Limb (tissue), 2 donors: ENCODE measurements around the gene ZMYM3.
"Not testable (repeated sequence)": the region's sequence is repeated elsewhere in the genome, so short reads cannot be mapped to it uniquely, and the experiment has no call there.

Experiments
- DNase-seq, 2 donors: peaks; one replicate each; pipeline ENCODE4 v3.0.0-alpha.2; 2016; ENCODE audit errors: extremely low spot score in 2 of 2

The ZMYM3 gene

DNA sequence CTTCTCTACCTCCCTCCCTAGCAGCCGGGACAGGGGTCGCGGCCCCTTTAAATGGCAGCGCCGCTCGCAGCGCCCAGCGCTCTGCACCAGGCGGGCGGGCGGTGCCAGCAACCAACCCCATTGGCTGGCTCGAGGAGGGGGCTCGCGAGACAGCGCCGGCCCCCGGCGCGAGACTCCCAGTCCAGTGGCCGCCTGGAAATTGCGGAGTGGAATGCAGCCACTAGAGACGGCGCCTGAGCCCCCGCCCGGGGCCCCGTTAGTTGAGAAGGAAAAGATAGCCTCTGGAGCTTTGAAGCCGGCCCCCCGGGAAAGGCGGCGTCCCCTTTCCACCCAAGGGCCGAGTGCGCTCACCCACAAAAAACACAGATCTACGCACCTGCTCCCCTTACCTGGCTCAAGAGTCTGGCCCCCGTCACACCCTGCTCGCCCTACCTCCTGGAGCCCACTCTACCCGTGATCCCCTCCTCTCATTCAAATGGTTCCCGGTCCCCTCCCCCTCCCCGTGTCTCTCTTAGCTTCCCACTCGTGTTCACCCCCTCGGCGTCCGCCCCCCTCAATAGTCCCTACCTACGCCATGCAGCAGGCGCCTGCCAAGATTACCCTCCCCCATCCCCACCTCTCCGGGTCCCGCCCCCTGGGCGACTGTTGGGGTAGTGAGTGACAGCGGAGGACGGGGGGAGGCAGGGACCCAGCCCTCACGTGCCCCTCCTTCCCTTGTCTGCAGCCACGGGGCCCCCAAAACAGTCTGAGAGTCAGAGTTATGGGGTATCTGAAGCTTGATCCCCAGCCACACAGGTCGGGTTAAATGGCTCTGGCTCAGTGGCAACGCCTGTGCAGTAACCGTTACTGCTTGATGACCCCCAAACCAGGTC, at the start of gene ZMYM3:
Gene ZMYM3 (minus strand): TSS at position 49 of the 872 bp plus-strand sequence. CDS start 885 bp downstream, outside the sequence.
- peak; percentile 79 to 90 for DNase-seq

DNA sequence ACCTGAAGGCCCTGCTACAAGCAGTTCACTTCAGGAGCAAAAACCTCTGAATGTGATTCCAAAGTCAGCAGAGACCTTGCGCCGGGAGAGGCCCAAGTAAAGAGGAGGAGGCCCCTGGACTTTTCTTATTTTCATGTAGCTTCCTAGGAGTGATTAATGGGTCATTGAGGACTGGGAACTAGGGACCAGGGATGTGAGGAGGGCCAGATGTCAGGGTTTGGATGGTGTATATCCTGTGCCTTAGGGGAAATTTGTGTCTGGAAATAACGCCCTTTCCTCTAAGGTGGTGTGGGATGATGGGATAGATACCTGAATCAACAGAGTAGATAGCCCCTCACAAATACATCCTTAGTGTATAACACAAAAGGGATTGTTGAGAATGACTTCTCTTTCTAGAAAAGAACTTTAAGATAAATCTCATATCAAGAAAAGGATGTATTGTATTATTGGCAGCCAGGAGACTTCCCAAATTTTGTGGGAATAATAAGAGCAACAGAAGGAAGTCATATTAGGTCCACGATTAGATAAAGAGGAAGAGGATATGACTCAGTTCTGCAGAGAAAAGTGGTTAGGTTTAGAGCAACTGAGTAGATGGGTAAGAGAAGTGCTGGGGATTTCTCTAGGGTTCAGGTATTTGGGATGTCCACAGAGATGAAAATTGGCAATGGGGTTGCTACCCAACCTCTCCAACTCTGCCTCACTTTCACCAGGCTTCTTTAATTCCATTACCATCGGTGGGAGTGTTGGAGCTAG, 48.7 kb upstream of the ZMYM3 start:
- no peak for DNase-seq

DNA sequence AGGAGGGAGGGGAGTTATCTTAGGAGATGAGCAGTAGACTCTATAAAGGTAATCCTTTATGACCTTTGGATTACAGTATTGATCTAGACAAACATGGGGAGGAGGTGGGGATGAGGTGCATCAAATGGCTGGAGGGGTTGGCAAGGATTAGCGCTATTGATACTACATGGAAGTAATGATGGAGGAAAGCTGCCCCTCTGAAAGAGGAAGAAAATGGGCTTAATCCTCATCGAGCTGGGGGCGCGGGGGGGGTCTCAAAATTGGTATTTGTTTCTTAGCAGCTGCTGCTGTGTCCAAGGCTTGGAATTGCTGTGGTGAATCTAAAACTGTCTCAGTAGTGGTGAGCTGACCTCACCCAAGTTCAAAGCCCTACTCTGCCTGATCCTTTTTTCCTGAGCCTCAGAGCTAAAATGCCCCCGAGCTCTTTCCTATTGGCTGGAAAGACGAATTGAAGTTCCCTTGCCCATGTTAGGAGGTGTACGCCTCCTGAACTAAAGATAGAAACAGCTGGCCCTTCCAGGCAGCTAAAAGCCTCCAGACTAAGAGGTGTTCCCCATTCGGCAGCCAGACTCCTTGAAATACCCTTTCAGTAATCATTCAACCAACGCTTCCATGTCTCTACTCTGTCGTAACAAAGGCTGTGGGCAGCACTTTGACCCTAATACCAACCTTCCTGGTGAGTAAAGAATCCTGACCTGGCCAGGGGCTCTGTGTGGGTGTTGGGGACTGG, 47.4 kb upstream of the ZMYM3 start, which contains the start of gene ITGB1BP2:
Gene ITGB1BP2 (plus strand): TSS at position 556 of the 730 bp plus-strand sequence. CDS start 57 bp downstream, at position 613.
- peak; percentile 6 to 24 for DNase-seq

DNA sequence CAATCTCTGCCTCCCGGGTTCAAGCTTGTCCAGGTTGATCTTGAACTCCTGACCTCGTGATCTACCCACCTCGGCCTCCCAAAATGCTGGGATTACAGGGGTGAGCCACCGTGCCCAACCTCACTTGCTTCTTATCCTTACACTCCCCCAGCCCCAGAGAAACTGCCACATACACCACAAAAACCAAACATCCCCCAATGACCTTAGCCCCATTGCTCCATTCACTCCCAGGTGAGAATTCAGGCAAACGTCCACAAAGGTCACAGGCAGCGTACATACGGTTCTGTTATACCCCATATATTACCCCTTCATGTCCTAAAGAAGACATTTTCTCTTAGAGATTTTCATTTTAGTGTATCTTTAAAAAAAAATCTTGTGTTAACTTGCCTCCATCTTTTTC, 46.6 kb upstream of the ZMYM3 start:
- DNase-seq: not testable (repeated sequence)

DNA sequence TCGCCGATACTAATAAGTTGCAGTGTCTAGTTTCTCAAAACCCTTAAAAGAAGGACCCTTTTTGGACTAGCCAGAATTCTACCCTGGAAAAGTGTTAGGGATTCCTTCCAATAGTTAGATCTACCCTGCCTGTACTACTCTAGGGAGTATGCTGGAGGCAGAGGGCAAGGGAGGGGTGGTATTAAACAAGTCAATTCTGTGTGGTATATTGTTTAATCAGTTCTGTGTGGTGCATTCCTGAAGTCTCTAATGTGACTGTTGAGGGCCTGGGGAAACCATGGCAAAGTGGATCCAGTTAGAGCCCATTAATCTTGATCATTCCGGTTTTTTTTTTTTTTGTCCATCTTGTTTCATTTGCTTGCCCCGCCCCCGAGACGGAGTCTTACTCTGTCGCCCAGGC, 46.1 kb upstream of the ZMYM3 start:
- DNase-seq: not testable (repeated sequence)

DNA sequence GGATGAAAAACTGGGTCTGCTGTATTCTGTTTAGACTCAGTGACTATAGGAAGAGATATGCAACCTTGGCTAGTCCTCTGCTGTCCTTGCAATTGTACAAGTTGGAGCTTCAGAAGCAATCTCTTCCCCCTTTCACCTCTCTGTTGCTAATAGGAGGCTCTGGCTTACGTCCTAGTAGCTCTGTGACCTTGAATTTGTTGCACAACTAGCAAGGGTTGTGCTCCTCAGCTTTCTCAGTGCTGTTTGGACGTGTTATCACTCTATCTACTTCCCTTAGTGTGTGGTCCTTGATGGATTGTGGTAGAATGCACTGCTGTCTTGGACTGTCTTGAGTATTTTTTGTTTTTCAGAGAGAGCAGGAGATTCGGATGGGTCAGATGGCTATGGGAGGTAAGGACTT, 44.2 kb upstream of the ZMYM3 start:
- DNase-seq: no peak

DNA sequence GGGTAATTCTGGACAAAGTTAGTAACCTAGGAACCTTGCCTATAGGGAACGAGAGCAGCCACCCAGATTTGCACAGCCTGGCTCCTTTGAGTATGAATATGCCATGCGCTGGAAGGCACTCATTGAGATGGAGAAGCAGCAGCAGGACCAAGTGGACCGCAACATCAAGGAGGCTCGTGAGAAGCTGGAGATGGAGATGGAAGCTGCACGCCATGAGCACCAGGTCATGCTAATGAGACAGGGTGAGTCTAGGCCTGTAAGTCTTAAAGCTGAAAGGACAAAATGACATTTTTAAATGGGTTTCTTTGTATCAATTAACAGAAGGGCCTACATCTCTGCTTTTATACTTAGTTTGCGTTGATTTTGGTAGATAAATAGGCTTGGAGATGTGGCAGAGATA, 42.9 kb upstream of the ZMYM3 start:
- no peak for DNase-seq

DNA sequence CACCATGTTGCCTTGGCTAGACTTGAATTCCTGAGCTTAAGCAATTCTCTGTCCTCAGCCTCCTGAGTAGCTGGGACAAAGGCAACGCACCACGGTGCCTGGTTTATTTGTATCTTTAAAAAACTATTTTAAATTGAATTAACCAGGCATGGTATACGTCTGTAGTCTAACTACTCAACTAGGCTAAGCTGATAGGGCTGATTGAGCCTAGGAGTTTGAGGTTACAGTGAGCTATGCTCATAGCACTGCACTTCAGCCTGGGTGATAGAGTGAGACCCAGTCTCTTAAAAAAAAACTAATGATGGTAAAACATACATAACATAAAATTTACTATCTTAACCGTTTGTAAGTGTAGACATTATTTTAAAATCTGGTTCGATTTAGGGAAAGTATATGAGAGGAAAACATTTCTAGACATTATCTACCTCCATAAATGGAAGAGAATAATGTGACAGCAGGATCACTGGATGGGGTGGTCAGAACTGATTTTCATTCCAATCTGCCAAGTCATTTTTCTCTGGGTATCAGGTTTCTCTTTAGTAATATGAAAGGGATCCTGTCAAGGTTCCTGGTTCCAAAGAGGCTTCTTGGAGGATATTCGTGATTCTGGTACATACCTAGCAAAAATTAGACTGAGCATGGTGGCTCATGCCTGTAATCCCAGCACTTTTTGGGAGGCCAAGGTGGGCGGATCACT, 38.9 kb upstream of the ZMYM3 start:
- no peak for DNase-seq

DNA sequence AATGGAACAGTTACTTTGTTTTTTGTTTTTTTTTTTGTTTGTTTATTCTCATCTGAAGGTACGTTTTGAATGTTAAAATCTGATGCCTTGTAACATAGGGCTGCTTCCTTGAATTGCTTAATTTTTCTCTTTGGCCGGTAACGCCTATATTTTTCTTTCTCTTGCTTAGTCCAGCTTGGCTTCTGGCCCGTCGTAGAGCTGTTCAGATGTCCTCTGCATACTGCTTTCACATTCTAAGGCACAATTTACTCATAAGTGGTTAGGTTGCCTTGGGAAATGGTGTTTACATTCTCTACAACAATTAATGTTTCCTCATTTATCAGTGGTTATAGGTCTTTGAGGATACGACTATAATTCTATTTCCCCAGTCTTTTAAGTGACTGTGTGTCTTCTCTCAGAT, 37.4 kb upstream of the ZMYM3 start:
- no peak for DNase-seq

DNA sequence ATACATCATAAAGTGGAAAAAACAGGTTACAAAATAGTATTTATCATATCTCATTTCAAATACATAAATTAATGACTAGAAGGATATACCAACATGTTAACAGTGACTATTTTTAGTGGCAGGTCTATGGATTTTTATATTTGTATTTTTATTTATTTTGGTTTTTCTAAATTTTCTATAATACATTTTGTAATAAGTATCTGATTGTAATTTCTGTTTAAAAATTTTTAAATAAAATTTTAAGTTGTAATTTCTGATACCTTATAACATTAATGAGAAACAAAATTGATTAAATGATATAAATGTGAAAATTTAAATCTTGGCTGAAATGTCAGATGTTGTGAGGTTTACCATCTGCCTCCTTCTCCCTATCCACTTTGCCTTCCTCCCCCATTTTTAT, 32.0 kb upstream of the ZMYM3 start:
- no peak for DNase-seq

DNA sequence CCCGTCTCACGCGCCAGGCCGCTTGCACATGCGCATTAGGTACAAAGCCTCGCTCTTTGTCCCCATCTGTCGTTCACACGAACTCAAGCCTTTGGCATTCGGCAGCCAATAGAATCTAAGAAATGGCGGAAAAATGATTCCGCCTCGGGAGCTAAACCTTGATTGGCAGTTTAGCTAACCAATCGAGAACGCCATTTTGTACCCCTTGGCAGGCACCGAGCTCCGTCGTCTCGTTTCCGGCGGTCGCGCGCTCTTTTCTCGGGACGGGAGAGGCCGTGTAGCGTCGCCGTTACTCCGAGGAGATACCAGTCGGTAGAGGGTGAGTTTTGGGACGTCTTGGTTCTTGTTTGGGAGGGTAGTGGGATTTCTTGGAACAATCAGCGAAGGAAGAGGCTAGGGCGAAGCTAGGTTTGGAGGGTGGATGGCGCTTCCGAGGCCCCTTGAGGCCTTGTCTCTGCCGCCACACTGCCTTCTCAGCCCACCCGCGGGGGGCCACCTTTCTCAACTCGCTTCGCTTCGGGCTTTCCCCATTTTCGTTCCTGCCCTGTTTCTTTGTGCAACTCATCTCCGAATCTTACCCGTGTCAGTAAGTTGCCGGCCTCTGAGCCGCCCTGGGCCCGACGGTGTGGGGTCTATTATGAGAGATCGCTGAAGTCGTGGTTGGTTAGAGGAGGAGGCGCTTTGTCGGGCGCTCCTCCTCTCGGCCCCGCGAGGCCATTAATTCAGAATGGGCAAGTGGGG, 29.6 kb upstream of the ZMYM3 start, which contains the start of gene NONO:
Gene NONO (plus strand): TSS at position 233 of the 741 bp plus-strand sequence. CDS start 7,003 bp downstream, outside the sequence.
- peak; percentile 86 to 95 for DNase-seq

DNA sequence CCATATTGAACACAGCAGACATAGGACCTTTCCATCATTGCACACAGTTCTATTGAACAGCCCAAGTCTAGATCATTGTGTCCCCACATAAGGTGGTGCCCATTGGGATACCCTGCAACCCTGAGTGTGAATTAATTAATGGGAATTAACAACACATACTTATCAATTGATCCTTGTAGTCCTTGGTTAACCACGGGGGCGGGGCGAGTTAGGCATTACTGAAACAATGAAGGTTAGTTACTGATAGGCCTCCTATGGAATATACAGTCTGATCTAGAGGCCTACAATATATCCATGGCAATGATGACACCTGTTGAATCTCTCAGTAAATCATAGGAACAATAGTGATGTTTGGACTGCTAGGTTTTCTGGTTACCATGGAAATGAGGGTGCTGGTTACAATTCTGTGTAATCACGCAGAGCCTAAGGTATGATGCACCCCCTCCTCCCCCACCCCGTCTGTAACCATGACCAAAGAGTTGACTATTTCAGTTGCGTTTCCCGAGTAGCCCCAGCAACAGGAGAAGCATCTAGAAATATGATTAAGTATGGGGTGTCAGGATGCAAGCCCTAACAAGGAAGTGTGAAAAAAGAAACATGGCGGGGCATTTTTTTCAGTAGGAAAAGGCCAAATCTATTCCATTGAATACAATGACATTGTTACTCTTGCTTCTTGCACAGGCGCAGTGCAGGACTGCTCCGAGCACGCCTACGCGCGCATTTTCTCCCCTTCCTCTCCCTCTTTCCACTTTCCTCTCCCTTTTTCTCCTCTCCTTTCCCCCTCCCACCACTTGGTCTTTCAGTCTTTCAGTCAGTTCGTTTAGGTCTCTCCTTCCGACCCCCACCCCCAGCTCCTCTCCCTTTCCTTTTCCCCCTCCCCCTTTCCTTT, 28.8 kb upstream of the ZMYM3 start:
- DNase-seq: no peak

DNA sequence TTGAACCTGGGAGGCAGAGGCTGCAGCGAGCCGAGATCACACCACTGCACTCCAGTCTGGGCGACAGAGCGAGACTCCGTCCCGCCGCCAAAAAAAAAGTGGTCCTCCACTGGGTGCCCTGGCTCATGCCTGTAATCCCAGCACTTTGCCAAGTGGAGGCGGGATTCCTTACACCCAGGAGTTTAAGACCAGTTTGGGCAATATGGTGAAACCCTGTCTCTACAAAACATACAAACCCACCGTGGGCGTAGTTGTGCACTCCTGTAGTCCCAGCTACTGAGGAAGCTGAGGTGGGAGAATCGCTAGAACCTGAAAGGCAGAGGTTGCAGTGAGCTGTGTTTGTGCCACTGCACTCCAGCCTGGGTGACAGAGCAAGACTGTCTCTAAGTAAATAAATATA, 27.4 kb upstream of the ZMYM3 start:
- not testable (repeated sequence) for DNase-seq

DNA sequence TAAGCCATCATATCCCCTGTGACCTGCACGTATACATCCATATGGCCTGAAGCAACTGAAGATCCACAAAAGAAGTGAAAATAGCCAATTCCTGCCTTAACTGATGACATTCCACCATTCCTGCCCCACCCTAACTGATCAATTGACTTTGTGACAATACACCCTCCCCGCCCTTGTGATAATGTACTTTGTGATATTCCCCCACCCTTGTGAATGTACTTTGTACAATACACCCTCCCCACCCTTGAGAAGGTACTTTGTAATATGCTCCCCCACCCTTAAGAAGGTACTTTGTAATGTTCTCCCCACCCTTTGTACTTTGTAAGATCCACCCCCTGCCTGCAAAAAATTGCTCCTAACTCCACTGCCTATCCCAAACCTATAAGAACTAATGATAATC, 18.4 kb upstream of the ZMYM3 start:
- not testable (repeated sequence) for DNase-seq

DNA sequence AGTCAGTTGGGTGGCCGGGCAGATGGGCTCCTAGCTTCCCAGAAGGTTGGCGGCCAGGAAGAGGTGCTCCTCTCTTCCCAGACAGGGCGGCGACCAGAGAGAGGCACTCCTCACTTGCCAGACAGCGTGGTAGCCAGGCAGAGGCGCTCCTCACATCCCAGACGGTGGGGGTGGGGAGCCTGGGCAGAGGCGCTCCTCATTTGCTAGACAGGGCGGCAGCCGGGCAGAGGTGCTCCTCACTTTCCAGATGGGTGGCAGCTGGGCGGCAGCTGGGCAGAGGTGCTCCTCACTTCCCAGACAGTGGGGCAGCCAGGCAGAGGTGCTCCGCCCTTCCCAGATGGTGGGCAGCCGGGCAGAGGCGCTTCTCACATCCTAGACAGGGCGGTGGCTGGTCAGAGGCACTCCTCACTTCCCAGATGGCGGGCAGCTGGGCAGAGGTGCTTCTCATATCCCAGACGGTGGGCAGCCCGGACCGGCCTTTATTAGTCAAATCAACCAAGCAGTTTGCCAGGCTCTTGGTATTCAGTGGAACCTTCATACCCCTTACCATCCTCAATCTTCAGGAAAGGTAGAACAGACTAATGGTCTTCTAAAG, 16.0 kb upstream of the ZMYM3 start:
- no peak for DNase-seq

DNA sequence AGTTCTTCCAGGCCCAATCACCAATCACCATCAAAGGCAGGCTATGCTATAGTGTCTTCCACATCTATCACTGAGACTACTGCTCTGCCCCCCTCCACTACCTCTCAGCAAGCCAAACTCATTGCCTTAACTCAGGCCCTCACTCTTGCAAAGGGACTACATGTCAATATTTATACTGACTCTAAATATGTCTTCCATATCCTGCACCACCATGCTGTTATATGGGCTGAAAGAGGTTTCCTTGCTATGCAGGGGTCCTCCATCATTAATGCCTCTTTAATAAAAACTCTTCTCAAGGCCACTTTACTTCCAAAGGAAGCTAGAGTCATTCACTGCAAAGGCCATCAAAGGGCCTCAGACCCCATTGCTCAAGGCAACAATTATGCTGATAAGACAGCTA, 14.7 kb upstream of the ZMYM3 start:
- not testable (repeated sequence) for DNase-seq

DNA sequence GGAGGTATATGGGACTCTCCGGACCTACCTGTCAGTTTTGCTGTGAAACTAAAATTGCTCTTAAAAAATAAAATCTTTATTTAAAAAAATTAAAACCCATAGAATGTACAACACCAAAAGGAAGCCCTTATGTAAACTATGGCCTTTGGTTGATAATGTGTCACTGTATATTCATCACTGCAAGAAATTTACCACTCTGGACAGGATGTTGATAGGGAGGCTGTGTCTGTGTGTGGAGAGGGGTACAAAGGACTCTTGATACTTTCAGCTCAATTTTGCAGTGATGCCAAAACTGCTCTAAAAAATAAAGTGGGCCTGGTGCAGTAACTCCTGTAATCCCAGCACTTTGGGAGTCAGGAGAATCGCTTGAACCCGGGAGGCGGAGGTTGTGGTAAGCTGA, 2.9 kb upstream of the ZMYM3 start:
- DNase-seq: no peak

DNA sequence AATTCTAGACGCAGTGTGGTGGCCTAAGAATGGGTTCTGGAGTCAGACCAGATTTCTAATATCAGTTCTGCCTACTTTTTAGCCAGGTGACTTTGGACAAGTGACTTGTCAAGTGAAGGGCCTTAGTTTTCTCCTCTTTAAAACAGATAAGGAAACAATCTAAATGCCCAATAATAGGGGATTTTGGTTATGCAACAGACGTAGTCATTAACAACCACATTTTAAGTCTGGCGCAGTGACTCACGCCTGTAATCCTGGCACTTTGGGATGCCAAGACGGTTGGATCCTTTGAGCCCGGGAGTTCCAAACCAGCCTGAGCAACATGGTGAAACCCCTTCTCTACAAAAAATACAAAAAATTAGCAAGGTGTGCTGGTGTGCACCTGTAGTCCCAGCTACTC, 2.1 kb upstream of the ZMYM3 start:
- DNase-seq: no peak
